ENCODE measurements around the gene PTTG1IP.
"Not testable (repeated sequence)": the region's sequence is repeated elsewhere in the genome, so short reads cannot be mapped to it uniquely, and the experiment has no call there.

The PTTG1IP gene

DNA sequence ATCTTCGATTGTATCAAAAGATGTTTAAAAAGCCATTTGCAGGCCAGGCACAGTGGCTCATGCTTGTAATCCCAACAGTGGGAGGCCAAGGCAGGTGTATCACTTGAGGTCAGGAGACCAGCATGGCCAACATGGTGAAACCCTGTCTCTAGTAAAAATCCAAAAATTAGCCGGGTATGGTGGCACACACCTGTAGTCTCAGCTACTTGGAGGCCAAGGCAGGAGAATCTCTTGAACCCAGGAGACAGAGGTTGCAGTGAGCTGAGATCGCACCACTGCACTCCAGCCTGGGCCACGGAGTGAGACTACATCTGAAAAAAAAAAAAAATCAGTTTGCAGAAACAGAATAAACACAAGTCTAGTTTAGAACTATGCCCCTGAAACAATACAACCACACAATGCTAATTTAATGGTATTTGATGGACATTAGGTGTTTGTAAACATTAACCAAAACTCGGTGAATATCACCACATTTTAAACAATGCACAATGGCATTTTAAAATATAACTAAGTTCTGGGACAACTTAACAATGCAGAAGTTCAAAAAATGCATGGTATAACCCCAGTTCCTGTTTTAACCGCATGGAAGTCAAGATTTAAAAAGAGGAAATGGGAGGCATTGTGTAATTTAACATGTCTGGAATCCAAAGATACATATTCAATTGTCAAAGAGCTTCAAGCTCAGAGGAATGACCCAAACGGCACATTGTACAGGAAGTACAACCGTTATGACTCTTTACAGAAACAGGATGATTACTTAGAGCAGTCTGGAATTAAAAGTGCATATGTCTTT is 7.1 kb upstream of the PTTG1IP start:
- no peak for DNase-seq (ENCODE audit: low spot score)

DNA sequence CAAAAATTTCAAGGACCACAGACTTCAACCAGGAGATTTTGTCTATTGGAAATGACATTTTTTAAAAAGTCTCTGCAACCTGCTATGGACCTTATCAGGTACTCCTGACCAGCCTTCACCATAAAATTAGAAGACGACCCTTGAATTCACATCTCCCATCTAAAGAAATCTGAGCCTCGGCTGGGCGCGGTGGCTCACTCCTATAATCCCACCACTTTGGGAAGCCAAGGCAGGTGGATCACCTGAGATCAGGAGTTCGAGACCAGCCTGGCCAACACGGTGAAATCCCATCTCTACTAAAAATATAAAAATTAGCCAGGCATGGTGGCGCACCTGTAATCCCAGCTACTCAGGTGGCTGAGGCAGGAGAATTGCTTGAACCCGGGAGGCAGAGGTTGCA is 5.7 kb upstream of the PTTG1IP start:
- not testable (repeated sequence) for DNase-seq (ENCODE audit: low spot score)

DNA sequence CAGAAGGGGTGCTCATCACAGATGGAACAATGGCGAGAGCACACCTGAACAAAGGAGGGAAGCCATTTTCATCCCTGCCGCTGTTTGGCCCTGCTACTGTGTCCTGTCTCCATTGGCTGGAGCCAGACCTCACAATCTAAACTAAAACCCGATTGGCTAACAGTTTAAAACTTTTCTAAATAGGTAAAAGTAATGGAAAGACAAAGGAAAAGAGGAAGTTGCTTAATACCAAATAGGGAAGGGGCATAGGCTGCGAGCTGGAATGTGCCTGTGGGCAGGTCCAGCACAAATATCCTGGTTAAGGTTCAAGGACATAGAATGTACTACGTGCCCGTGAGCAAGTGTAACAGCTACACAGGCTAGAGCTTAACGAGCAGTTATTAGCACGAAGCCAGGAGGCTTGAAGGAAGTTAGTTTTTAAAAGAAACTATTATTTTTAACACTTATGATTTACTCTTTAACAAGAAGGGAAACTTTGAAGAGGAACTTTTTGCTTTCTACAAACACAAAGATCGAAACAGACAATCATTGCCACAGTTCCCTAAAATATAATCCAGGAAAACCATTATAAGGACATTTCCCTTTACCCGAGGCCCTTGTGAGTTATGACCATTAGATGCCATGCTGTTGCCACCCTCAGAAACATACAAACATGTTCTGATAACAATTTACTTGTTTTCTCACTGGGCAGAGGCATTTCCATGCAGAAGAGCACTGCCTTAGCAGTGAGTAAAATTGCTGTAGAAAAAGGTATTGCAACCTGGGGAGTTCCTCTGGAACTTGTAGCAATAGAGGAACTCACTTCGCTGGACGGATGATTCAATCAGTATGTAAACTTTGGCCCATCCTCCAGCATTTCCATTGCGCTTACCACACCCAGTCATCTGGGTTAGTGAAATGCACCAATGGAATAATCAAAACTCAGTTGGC is 4.8 kb upstream of the PTTG1IP start:
- no peak for DNase-seq (ENCODE audit: low spot score)

- DNase-seq (ENCODE audit: low spot score) = no peak
Measured at GRCh38 chr21:44876849-44877575, 3.5 kb upstream of the PTTG1IP start.

- peak; percentile 40 for DNase-seq (ENCODE audit: low spot score)
Measured at GRCh38 chr21:44875316-44875700, 1.8 kb upstream of the PTTG1IP start.

GRCh38 chr21:44874497-44875315 is 1.2 kb upstream of the PTTG1IP start:
- peak; percentile 27 for DNase-seq (ENCODE audit: low spot score)

- DNase-seq (ENCODE audit: low spot score) = no peak
Measured at GRCh38 chr21:44874240-44874496, 678 bp upstream of the PTTG1IP start.

- DNase-seq (ENCODE audit: low spot score) = peak; percentile 21
Measured at GRCh38 chr21:44872649-44873355, 688 bp downstream of the PTTG1IP start.

GRCh38 chr21:44872323-44872648 is 1.2 kb downstream of the PTTG1IP start:
- DNase-seq (ENCODE audit: low spot score) = no peak

DNA sequence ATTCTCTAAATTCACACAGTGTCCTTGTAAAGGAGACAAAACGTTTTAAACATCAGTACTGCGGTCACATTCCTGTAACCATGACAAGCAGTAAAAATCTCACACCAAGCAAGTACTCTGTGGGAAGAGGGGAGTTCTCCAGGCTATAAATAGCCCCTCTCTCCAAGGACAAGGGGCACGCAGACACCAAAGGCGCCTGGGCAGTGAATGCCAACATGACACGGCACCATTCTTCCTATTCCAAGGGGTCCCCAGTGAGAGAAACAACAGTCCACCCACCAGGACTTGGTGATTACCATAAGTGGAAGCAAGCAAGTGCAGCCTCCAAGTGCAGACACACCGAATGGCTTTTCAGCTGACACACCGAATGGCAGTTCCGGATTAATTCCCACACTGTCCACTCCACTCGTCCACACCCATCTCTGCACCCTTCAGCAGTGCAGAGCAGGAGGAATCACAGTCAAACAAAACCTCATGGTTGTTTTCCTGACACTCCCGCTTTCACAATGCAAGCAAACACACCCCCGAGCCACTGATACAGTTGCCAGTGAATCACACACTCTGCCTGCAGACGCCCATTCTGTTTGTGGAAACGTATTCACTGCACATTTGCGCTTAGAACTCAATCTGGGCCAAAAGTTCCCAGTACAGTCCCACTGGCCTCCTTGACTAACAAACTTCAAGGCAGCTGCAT is 1.8 kb downstream of the PTTG1IP start:
- DNase-seq (ENCODE audit: low spot score) = no peak

- DNase-seq (ENCODE audit: low spot score) = peak; percentile 26
Measured at GRCh38 chr21:44870748-44871495, 2.6 kb downstream of the PTTG1IP start.

GRCh38 chr21:44869781-44870747 is 3.4 kb downstream of the PTTG1IP start:
- DNase-seq (ENCODE audit: low spot score) = peak; percentile 39

- no peak for DNase-seq (ENCODE audit: low spot score)
Measured at GRCh38 chr21:44868707-44869106, 4.8 kb downstream of the PTTG1IP start.

DNA sequence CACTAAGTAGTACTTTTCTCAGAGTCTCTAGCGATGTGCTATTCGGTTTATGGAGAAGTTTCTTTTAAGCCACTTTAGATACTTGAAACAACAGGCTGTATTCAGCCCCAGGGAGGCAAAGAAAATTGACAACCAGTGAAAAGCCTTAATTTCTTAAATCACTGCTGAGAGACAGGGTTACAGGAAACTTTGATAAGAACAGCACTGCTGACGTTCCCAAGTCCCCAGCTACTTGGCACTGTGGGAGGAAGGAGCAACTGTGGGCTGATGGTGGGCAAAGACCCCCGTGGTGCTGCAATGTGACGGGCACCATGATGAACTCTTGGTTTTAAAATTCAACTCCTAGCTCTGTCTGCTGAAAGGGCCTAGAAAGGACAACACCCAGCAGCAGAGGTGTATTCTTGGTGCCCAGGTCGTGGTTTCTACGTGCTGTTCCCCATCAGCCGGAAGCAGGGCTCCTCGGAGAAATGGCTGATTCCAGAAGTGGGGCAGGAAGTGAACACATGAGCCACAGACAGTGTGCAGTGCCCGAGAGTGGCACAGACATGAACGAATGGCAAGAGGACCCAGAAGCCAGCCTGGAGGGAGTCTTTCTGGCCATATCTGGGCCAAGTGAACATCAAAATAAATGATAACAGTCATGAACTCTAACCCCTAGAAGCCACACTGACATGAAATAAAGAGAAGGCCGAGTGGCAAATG is 5.3 kb downstream of the PTTG1IP start:
- peak; percentile 65 for DNase-seq (ENCODE audit: low spot score)

- no peak for DNase-seq (ENCODE audit: low spot score)
Measured at GRCh38 chr21:44867464-44867863, 6.0 kb downstream of the PTTG1IP start.

DNA sequence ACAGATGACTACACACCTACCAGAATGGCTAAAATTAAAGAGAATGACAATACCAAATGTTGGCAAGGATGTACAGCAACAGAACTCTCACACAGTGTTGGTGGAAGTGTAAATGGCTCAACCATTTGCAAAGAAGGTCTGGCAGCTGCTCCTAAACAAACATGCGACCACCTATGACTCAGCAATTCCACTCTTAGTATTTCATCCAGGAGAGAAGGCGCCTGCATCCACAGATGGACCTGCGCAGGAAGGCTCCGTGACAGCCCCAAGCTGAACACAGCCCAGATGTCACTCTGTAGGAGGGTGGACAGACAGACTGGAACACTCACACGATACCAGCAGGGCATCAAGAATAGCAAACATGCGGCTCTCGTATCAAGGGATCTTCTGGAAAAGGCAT is 6.7 kb downstream of the PTTG1IP start:
- no peak for DNase-seq (ENCODE audit: low spot score)

- DNase-seq (ENCODE audit: low spot score) = peak; percentile 45
Measured at GRCh38 chr21:44865561-44866280, 7.8 kb downstream of the PTTG1IP start.
